Measurements from ENCODE around the gene RNF13.

The RNF13 gene

GRCh38 chr3:149812606-149813366, at the start of gene RNF13:
RNF13 (plus strand) TSS chr3:149813215; CDS start chr3:149846027, 32,812 bp downstream.
- in situ Hi-C loops (cut with MboI; ENCODE audit: low sequenced_read_pairs), result no loop called here

GRCh38 chr3:149763565-149764195, 49.3 kb upstream of the RNF13 start:
- in situ Hi-C loops (cut with MboI; ENCODE audit: low sequenced_read_pairs), result no loop called here

GRCh38 chr3:149764302-149764701, 48.7 kb upstream of the RNF13 start:
- in situ Hi-C loops (cut with MboI; ENCODE audit: low sequenced_read_pairs), result no loop called here

- in situ Hi-C loops (cut with MboI; ENCODE audit: low sequenced_read_pairs), result no loop called here
Measured at GRCh38 chr3:149765762-149766334, 47.2 kb upstream of the RNF13 start.

- in situ Hi-C loops (cut with MboI; ENCODE audit: low sequenced_read_pairs), result no loop called here
Measured at GRCh38 chr3:149767720-149768119, 45.3 kb upstream of the RNF13 start.

GRCh38 chr3:149768704-149769103, 44.3 kb upstream of the RNF13 start:
- in situ Hi-C loops (cut with MboI; ENCODE audit: low sequenced_read_pairs), result no loop called here

GRCh38 chr3:149770246-149770645, 42.8 kb upstream of the RNF13 start:
- in situ Hi-C loops (cut with MboI; ENCODE audit: low sequenced_read_pairs), result no loop called here

- in situ Hi-C loops (cut with MboI; ENCODE audit: low sequenced_read_pairs), result no loop called here
Measured at GRCh38 chr3:149771652-149772271, 41.3 kb upstream of the RNF13 start.

GRCh38 chr3:149772861-149773260, 40.2 kb upstream of the RNF13 start:
- in situ Hi-C loops (cut with MboI; ENCODE audit: low sequenced_read_pairs), result no loop called here

GRCh38 chr3:149776170-149776569, 36.8 kb upstream of the RNF13 start:
- in situ Hi-C loops (cut with MboI; ENCODE audit: low sequenced_read_pairs), result no loop called here

GRCh38 chr3:149777414-149778214, 35.4 kb upstream of the RNF13 start:
- in situ Hi-C loops (cut with MboI; ENCODE audit: low sequenced_read_pairs), result no loop called here

GRCh38 chr3:149781211-149781610, 31.8 kb upstream of the RNF13 start:
- in situ Hi-C loops (cut with MboI; ENCODE audit: low sequenced_read_pairs), result no loop called here

- in situ Hi-C loops (cut with MboI; ENCODE audit: low sequenced_read_pairs), result no loop called here
Measured at GRCh38 chr3:149781741-149782140, 31.3 kb upstream of the RNF13 start.

- in situ Hi-C loops (cut with MboI; ENCODE audit: low sequenced_read_pairs), result no loop called here
Measured at GRCh38 chr3:149783576-149783975, 29.4 kb upstream of the RNF13 start.

GRCh38 chr3:149784064-149784704, 28.8 kb upstream of the RNF13 start:
- in situ Hi-C loops (cut with MboI; ENCODE audit: low sequenced_read_pairs), result no loop called here

GRCh38 chr3:149790268-149790667, 22.7 kb upstream of the RNF13 start:
- in situ Hi-C loops (cut with MboI; ENCODE audit: low sequenced_read_pairs), result no loop called here

- in situ Hi-C loops (cut with MboI; ENCODE audit: low sequenced_read_pairs), result no loop called here
Measured at GRCh38 chr3:149790698-149791097, 22.3 kb upstream of the RNF13 start.

- in situ Hi-C loops (cut with MboI; ENCODE audit: low sequenced_read_pairs), result no loop called here
Measured at GRCh38 chr3:149792452-149793270, 20.4 kb upstream of the RNF13 start, which contains the start of gene ANKUB1. ANKUB1 (minus strand) TSS chr3:149792554; CDS start chr3:149792366, 188 bp downstream.

GRCh38 chr3:149796026-149796425, 17.0 kb upstream of the RNF13 start:
- in situ Hi-C loops (cut with MboI; ENCODE audit: low sequenced_read_pairs), result no loop called here

Measured in HL-60/S4 (cell line).